NCI-H226 (cell line): ENCODE data around the gene ENTHD1.
"Not testable (repeated sequence)": the region's sequence is repeated elsewhere in the genome, so short reads cannot be mapped to it uniquely, and the experiment has no call there.

Experiments
- DNase-seq: peaks from one replicate; pipeline ENCODE4 v3.0.0-alpha.2; 2015

ENTHD1 gene

GRCh38 chr22:39897841-39898240 lies 4.3 kb upstream of the ENTHD1 start:
- no peak for DNase-seq

- DNase-seq: no peak
These were observed 2.9 kb upstream of the ENTHD1 start for GRCh38 chr22:39896313-39896996.

DNA sequence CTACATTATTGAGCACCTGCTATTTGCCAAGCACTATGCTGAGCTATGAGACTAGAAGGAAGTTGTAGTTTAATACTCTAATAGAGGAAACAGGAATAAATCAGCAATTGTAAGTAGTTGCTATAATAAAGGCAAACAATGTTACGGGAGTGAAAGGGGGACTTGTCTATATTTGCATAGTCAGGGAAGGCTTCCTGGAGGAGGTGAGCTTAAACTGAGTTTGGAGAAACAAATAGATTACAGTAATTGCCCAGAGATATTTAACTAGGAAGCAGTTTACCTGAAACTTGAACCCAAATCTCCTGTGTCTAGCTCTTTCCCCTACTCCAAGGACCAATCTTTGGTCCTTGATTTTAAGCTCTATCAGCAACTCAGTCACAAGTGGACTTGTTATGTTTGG lies 2.1 kb upstream of the ENTHD1 start:
- no peak for DNase-seq

DNA sequence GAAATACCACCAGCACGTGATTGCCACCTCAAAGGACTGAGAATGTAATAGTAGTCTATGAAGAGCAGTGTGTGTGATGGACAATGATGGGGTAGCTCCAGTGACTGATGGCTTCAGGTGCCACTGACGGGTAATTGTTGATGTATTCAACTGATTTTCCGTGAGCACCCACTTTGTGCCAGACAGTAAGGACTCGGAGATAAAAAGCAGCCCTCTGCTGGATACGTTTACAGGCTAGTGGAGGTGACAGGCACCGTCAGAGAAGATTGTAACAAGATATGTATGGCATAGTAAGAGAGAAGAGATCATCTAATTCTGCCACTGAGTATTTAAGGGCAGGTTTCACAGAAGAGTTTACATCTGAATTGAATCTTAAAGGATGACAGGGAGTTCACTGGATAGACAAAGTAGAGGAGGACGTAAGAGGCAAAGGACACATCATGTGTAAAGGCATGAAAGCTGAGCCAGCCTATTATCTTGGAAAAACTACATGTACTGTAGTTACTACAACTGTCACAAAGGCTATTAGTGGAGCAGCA lies 1.1 kb upstream of the ENTHD1 start:
- no peak for DNase-seq

GRCh38 chr22:39889924-39890323 lies 3.6 kb downstream of the ENTHD1 start:
- not testable (repeated sequence) for DNase-seq

DNA sequence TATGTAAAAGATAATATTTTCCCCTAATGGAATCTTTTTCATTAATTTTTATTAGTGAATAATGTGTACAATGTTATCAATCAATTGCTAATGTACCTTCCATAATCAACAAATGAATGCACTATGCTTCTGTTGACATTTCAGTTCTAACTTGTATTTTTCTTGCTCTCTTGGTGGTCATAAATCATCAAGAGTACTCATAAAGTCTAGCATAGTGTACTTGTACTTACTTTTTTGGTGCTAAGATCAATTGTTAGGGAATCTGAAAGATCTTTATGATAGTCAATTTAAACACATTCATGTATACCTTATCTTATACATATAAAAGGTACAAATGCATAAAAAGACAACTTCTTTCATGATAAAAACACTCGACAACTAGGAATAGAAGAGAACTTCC lies 10.5 kb downstream of the ENTHD1 start:
- DNase-seq: no peak

DNA sequence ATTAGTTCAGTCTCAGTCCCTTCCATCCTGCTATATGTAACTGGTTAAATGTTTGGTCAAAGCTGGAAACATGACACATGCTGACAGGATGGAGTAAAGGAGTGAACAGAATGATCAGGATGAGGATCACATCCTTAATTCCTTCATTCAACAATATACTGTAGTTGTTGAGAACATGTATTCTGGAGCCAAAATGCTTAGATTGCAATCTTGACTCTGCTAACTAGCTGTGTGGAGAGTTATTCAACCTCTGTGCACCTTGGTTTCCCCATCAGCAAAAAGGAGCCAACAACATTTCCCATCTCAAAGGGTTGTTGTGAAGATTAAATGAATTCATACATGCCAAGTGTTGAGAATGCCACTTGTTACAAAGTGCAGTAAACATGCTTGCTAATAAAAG lies 12.8 kb downstream of the ENTHD1 start:
- DNase-seq: no peak

- DNase-seq: no peak
These were observed 16.3 kb downstream of the ENTHD1 start for GRCh38 chr22:39877079-39877845.

- DNase-seq: not testable (repeated sequence)
These were observed 18.2 kb downstream of the ENTHD1 start for GRCh38 chr22:39875176-39875885.

- no peak for DNase-seq
These were observed 19.6 kb downstream of the ENTHD1 start for GRCh38 chr22:39873965-39874364.

- no peak for DNase-seq
These were observed 21.0 kb downstream of the ENTHD1 start for GRCh38 chr22:39872548-39872947.

DNA sequence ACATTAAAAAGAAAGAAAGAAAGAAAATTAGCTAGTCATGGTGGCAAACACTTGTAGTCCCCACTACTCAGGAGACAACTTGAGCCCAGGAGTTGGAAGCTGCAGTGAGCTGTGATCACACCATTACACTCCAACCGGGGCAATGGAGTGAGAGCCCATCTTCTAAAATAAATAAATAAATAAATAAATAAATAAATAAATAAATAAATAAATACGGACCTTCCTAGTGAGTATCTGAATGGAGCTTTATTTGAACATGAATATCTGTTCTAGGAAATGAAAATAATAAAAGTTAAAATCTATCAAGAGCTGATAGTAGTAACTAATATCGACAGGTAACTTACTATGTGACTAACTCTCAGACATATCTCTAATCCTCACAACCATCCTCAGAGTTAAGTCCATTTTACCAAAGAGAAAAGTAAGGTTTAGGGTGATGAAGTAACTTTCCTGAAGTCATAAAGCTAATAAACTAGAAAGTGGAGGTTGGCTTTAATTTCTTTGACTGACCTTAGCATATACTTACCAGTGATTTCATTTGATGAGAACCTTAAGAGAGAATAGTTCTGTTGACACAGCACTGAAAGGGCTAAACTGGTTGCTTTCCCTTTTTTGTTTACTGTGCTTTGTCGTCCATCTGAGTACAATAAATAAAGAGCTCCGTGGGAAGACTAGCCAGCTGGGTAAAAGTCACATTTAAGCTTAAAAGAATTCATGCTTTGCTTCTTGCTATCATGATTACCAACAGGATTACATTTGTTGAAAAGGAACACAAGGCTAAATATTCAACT lies 22.4 kb downstream of the ENTHD1 start:
- no peak for DNase-seq

GRCh38 chr22:39869797-39870196 lies 23.8 kb downstream of the ENTHD1 start:
- not testable (repeated sequence) for DNase-seq

DNA sequence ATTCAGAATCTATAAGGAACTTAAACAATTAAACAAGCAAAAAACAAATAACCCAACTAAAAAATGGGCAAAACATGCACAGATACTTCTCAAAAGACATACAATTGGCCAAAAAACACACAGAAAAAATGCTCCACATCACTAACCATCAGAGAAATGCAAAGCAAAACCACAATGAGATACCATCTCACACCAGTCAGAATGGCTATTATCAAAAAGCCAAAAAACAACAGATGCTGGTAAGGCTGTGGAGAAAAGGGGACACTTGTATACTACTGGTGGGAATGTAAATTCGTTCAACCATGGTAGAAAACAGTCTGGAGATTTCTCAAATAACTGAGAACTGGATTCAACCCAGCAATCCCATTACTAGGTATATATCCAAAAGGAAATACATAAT lies 24.8 kb downstream of the ENTHD1 start:
- no peak for DNase-seq

- DNase-seq: no peak
These were observed 33.5 kb downstream of the ENTHD1 start for GRCh38 chr22:39859903-39860588.

- DNase-seq: no peak
These were observed 37.0 kb downstream of the ENTHD1 start for GRCh38 chr22:39856588-39856987.

DNA sequence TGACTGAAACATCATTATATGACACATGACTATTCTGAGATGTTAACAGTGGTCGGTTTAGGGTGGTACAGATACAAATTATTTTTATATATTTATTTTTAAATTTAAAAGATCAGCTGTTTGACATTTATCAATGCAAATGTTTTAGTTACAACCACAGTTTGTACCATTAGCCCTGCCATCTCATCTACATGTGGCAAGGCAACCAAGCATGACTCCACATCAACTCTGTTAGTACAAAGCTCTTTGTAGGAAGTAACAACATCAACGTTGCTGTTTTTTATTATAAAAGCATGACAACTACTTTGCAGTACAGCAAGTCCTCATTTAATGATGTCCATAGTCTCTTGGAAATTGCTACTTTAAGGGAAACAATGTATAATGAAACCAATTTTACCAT lies 40.8 kb downstream of the ENTHD1 start:
- DNase-seq: no peak

- DNase-seq: no peak
These were observed 41.8 kb downstream of the ENTHD1 start for GRCh38 chr22:39851606-39852315.

DNA sequence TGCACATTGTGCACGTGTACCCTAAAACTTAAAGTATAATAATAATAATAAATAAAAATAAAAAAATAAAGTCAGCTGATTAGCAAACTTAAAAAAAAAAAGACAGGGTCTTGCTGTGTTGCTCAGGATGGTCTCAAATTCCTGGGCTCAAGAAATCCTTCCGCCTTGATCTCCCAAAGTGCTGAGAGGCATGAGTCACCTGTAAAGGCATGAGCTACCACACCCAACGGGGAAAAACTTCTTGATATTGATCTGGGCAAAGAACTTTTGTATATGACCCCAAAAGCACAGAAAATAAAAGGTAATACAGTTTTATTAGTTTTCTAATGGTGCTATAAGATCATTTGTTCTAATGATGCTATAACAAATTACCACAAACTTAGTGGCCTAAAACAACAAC lies 46.1 kb downstream of the ENTHD1 start:
- no peak for DNase-seq

DNA sequence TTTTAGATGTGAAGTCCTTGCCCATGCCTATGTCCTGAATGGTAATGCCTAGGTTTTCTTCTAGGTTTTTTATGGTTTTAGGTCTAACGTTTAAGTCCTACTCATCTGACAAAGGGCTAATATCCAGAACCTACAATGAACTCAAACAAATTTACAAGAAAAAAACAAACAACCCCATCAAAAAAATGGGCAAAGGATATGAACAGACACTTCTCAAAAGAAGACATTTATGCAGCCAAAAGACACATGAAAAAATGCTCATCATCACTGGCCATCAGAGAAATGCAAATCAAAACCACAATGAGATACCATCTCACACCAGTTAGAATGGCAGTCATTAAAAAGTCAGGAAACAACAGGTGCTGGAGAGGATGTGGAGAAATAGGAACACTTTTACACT lies 47.0 kb downstream of the ENTHD1 start:
- not testable (repeated sequence) for DNase-seq

- no peak for DNase-seq
These were observed 48.0 kb downstream of the ENTHD1 start for GRCh38 chr22:39845529-39845928.
